HCT116 (cell line): Measurements from ENCODE around the gene PDCD5. TPM values are rescaled to one million over a fixed set of nuclear protein-coding genes. Genes with fewer than 3 reads are reported as not detected.
"Not testable (repeated sequence)": the region's sequence is repeated elsewhere in the genome, so short reads cannot be mapped to it uniquely, and the experiment has no call there.

Source experiments
- ATAC-seq: fragments of 200-7000 bp; cut with Tn5 transposase; 2 replicates; pipeline ENCODE4 v1.9.1; 2020; ENCODE audit warnings: mild to moderate bottlenecking, moderate library complexity
- BruUV-seq: library from RNA; stranded (reverse); fragments of 400-500 nt; replicated peaks from 2 replicates; lab custom pipeline; 2021; lab: Mats Ljungman, UMichigan
- CTCF ChIA-PET: fragments of 300-600 bp; sonication (Branson Sonifier 250); formaldehyde crosslinking; loops from one replicate; lab custom pipeline; 2021; ENCODE audit warnings: antibody characterized with exemption; lab: Charles Lee
- POLR2A ChIA-PET: fragments of 300-600, 350-600 bp; sonication (Branson Sonifier 250); formaldehyde crosslinking; loops from one replicate; lab custom pipeline; 2021; ENCODE audit warnings: antibody characterized with exemption; lab: Charles Lee
- RAD21 ChIA-PET, 2 experiments: fragments of 300-600 bp; sonication (Branson Sonifier 250); formaldehyde crosslinking; loops; one replicate each; lab custom pipeline; 2023; ENCODE audit warnings: low total read pairs in 2 of 2; ENCODE audit not compliant: uncharacterized antibody in 2 of 2, unreplicated experiment in 2 of 2, low non-redundant PET in 1 of 2; lab: Charles Lee
- DNase-seq: peaks from one replicate; pipeline ENCODE4 v3.0.0-alpha.2; 2010; ENCODE audit warnings: low read depth, low spot score
- H2AFZ ChIP-seq: fragments of 200-600 bp; shearing (Covaris generic), sonication (generic); 2 replicates; pipeline ENCODE4 v1.6.1; 2017; ENCODE audit warnings: low read depth, mixed run types, mixed read lengths, antibody characterized with exemption, low read length; ENCODE audit not compliant: poor library complexity, severe bottlenecking
- H3K27ac ChIP-seq: 2 replicates; pipeline ENCODE4 v1.5.1; 2012; ENCODE audit warnings: low read depth, low read length
- H3K27me3 ChIP-seq: fragments of 200-600 bp; sonication (generic); 2 replicates; pipeline ENCODE4 v1.6.1; 2016; ENCODE audit warnings: mixed run types, low read length, mixed read lengths; ENCODE audit not compliant: insufficient read depth
- H3K36me3 ChIP-seq, 2 experiments: fragments of 200-500 bp in 1 of 2; fragments of 200-600 bp in 1 of 2; sonication (Bioruptor generic) in 1 of 2; sonication (generic) in 1 of 2; 2 replicates each; pipeline versions ENCODE4 v1.5.1 to v1.6.1; 2014 to 2016; ENCODE audit warnings: low read length in 2 of 2, inconsistent platforms in 1 of 2, mixed read lengths in 1 of 2, mixed run types in 1 of 2; ENCODE audit not compliant: insufficient read depth in 2 of 2, control insufficient read depth in 1 of 2
- H3K4me1 ChIP-seq, 2 experiments: fragments of 200-600 bp in 1 of 2; sonication (generic) in 1 of 2; 2 replicates each; pipeline versions ENCODE4 v1.5.1 to v1.6.1; 2012 to 2017; ENCODE audit warnings: low read length in 2 of 2, inconsistent platforms in 1 of 2, mild to moderate bottlenecking in 1 of 2, mixed read lengths in 1 of 2, mixed run types in 1 of 2, moderate library complexity in 1 of 2; ENCODE audit not compliant: insufficient read depth in 2 of 2, control insufficient read depth in 1 of 2
- H3K4me2 ChIP-seq: fragments of 200-600 bp; sonication (generic); 2 replicates; pipeline ENCODE4 v1.6.1; 2017; ENCODE audit warnings: mixed run types, low read length, mixed read lengths
- H3K4me3 ChIP-seq, 2 experiments: fragments of 200-600 bp in 1 of 2; sonication (generic) in 1 of 2; replicated peaks in 1 of 2; 2 replicates each; pipeline ENCODE4 v1.5.1; 2011 to 2016; ENCODE audit warnings: low read length in 2 of 2, control low read depth in 1 of 2, low read depth in 1 of 2, mild to moderate bottlenecking in 1 of 2, mixed read lengths in 1 of 2, mixed run types in 1 of 2
- H3K79me2 ChIP-seq: fragments of 200-600 bp; sonication (generic); 2 replicates; pipeline ENCODE4 v1.6.1; 2017; ENCODE audit warnings: mild to moderate bottlenecking, mixed run types, low read length, moderate library complexity, mixed read lengths; ENCODE audit not compliant: insufficient read depth
- H3K9ac ChIP-seq: fragments of 200-600 bp; sonication (generic); 2 replicates; pipeline ENCODE4 v1.6.1; 2016; ENCODE audit warnings: low read length, mixed read lengths
- H3K9me2 ChIP-seq: fragments of 200-600 bp; sonication (generic), shearing (Covaris generic); 2 replicates; pipeline ENCODE4 v1.6.1; 2017; ENCODE audit warnings: mixed run types, mild to moderate bottlenecking, moderate library complexity; ENCODE audit not compliant: insufficient read depth
- H3K9me3 ChIP-seq, 2 experiments: fragments of 200-500 bp in 1 of 2; fragments of 200-600 bp in 1 of 2; sonication (Bioruptor generic) in 1 of 2; sonication (generic) in 1 of 2; 2 replicates each; pipeline ENCODE4 v1.6.1; 2014 to 2017; ENCODE audit warnings: low read length in 2 of 2, mixed read lengths in 2 of 2, inconsistent platforms in 1 of 2, low read depth in 1 of 2, mild to moderate bottlenecking in 1 of 2, mixed run types in 1 of 2, moderate library complexity in 1 of 2; ENCODE audit not compliant: control insufficient read depth in 1 of 2, insufficient read depth in 1 of 2
- H4K20me1 ChIP-seq: fragments of 200-600 bp; sonication (generic), shearing (Covaris generic); 2 replicates; pipeline ENCODE4 v1.6.1; 2017; ENCODE audit warnings: mixed run types, mild to moderate bottlenecking, moderate library complexity; ENCODE audit not compliant: insufficient read depth
- CBX3 ChIP-seq: IDR thresholded peaks from 2 replicates; pipeline ENCODE4 v1.6.1; 2012; ENCODE audit warnings: low read depth
- CEBPB ChIP-seq: IDR thresholded peaks from 2 replicates; pipeline ENCODE4 v1.6.1; 2012; ENCODE audit warnings: low read depth
- EZH2 ChIP-seq: fragments of 200-600 bp; sonication (generic); IDR thresholded peaks from 2 replicates; pipeline ENCODE4 v1.6.1; 2017; ENCODE audit warnings: antibody characterized with exemption, mixed run types
- FOSL1 ChIP-seq: IDR thresholded peaks from 2 replicates; pipeline ENCODE4 v1.6.1; 2012; ENCODE audit warnings: low read depth
- JUND ChIP-seq: IDR thresholded peaks from 2 replicates; pipeline ENCODE4 v1.6.1; 2012
- POLR2A ChIP-seq: IDR thresholded peaks from 2 replicates; pipeline ENCODE4 v1.7.0; 2011; ENCODE audit warnings: borderline replicate concordance; ENCODE audit not compliant: insufficient read depth, insufficient read length; ENCODE audit errors: extremely low read depth
- POLR2AphosphoS5 ChIP-seq: IDR thresholded peaks from 2 replicates; pipeline ENCODE4 v1.6.1; 2011; ENCODE audit warnings: mild to moderate bottlenecking, low read depth, low read length, moderate library complexity
- RAD21 ChIP-seq: IDR thresholded peaks from 2 replicates; pipeline ENCODE4 v1.6.1; 2012; ENCODE audit warnings: low read depth, mild to moderate bottlenecking
- SIN3A ChIP-seq: IDR thresholded peaks from 2 replicates; pipeline ENCODE4 v1.6.1; 2012; ENCODE audit warnings: low read depth
- SRF ChIP-seq: IDR thresholded peaks from 2 replicates; pipeline ENCODE4 v1.6.1; 2012; ENCODE audit warnings: low read depth
- TCF7L2 ChIP-seq: IDR thresholded peaks from 2 replicates; pipeline ENCODE4 v1.7.0; 2011; ENCODE audit warnings: borderline replicate concordance, inconsistent platforms; ENCODE audit not compliant: insufficient read depth, insufficient read length; ENCODE audit errors: extremely low read depth
- YY1 ChIP-seq: IDR thresholded peaks from 2 replicates; pipeline ENCODE4 v1.6.1; 2011; ENCODE audit warnings: low read length, low read depth, moderate library complexity, mild to moderate bottlenecking; ENCODE audit not compliant: insufficient replicate concordance; ENCODE audit errors: extremely low read depth
- ZFX ChIP-seq: fragments of 450-650 bp; IDR thresholded peaks from 2 replicates; pipeline ENCODE4 v1.6.1; 2017
- ZNF274 ChIP-seq: fragments of 200-500 bp; sonication (Bioruptor generic); IDR thresholded peaks from 2 replicates; pipeline ENCODE4 v1.6.1; 2014; ENCODE audit warnings: mild to moderate bottlenecking, low read depth, low read length, inconsistent platforms
- intact Hi-C: fragments of 100-400 bp; cut with micrococcal nuclease; formaldehyde crosslinking; loops from 2 replicates; pipeline ENCODE4 v1.10.0; 2022
- total RNA-seq: library from RNA; stranded (reverse); gene quantifications from one replicate; pipeline ENCODE4 v1.2.1, GENCODE V29; 2021; ENCODE audit not compliant: unreplicated experiment
- TF ChIP-seq, protein P1 (sequence below): IDR thresholded peaks from 2 replicates; pipeline ENCODE4 v1.6.1; 2012; ENCODE audit warnings: low read depth
- TF ChIP-seq, protein P2 (sequence below), 3 experiments: fragments of 200-600 bp in 1 of 3; sonication (generic) in 1 of 3; IDR thresholded peaks in 2 of 3; conservative IDR thresholded peaks in 1 of 3; 2 replicates each; pipeline ENCODE4 v1.5.1; 2012 to 2017; ENCODE audit warnings: low read depth in 2 of 3, low read length in 2 of 3, antibody characterized with exemption in 1 of 3, borderline replicate concordance in 1 of 3, control low read depth in 1 of 3, mild to moderate bottlenecking in 1 of 3, mixed read lengths in 1 of 3, mixed run types in 1 of 3, moderate library complexity in 1 of 3; ENCODE audit not compliant: insufficient read depth in 1 of 3

The PDCD5 gene
- total RNA-seq, 1 experiment from 2014 or later, result 143 TPM

GRCh38 chr19:32572700-32573491, 8.1 kb upstream of the PDCD5 start:
- H3K9me2 ChIP-seq, intact Hi-C loops, CTCF ChIA-PET, H3K4me3 ChIP-seq, DNase-seq, BruUV-seq, H3K36me3 ChIP-seq, H3K79me2 ChIP-seq, H3K4me2 ChIP-seq, H3K9ac ChIP-seq, H4K20me1 ChIP-seq, H3K27me3 ChIP-seq, H2AFZ ChIP-seq, RAD21 ChIA-PET, ATAC-seq, H3K4me1 ChIP-seq, H3K27ac ChIP-seq, H3K9me3 ChIP-seq: not testable (repeated sequence)
- POLR2A ChIA-PET, result interaction anchor here (0.7 kb wide), 1 partner anchor 92 kb away, joined by 3 read pairs; no protein-coding TSS in a partner anchor

DNA sequence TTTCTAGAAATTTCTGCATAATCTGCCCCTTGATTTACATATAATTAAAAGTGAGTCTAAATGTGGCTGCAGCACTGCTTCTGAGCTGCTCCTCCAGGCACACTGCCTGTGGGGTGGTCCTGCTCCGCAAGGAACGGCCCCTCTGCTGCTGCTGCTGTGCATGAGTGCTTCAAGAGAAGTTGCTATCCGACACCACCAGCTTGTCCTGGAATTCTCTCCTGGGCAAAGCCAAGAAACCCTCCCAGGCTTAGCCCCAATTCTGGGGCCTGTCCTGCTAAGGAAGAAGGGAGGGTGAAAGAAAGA, 7.5 kb upstream of the PDCD5 start:
- Histone ChIP-seq H2AFZ (no peak overlapping the region), H3K4me2 (no peak overlapping the region), H3K9ac (no peak overlapping the region), H3K36me3 (no peaks in the 10 kb centered on the region), H3K4me1 (no peaks in the 10 kb centered on the region), H3K27ac (no peak overlapping the region), H3K9me2 (no peaks in the 10 kb centered on the region), H4K20me1 (no peaks in the 10 kb centered on the region), H3K9me3 (no peaks in the 10 kb centered on the region), H3K4me3 (no peak overlapping the region), H3K27me3 (no peaks in the 10 kb centered on the region), H3K79me2 (no peaks in the 10 kb centered on the region)
- ChIA-PET RAD21 (no interaction called here), CTCF (no interaction called here), POLR2A (interaction anchor here (0.7 kb wide), 1 partner anchor 92 kb away, joined by 3 read pairs; no protein-coding TSS in a partner anchor)
- ATAC-seq (no peak), DNase-seq (no peak)
- intact Hi-C loops, result no loop called here
- BruUV-seq, result no TSS peak
- TF ChIP-seq JUND (no peak), POLR2A (no peak), ZNF274 (no peak), CBX3 (no peak), YY1 (no peak), RAD21 (no peak), POLR2AphosphoS5 (no peak), FOSL1 (no peak), SIN3A (no peak), CEBPB (no peak), ZFX (no peak), TCF7L2 (no peak), EZH2 (no peak), SRF (no peak)
- TF ChIP-seq, protein P1, sequence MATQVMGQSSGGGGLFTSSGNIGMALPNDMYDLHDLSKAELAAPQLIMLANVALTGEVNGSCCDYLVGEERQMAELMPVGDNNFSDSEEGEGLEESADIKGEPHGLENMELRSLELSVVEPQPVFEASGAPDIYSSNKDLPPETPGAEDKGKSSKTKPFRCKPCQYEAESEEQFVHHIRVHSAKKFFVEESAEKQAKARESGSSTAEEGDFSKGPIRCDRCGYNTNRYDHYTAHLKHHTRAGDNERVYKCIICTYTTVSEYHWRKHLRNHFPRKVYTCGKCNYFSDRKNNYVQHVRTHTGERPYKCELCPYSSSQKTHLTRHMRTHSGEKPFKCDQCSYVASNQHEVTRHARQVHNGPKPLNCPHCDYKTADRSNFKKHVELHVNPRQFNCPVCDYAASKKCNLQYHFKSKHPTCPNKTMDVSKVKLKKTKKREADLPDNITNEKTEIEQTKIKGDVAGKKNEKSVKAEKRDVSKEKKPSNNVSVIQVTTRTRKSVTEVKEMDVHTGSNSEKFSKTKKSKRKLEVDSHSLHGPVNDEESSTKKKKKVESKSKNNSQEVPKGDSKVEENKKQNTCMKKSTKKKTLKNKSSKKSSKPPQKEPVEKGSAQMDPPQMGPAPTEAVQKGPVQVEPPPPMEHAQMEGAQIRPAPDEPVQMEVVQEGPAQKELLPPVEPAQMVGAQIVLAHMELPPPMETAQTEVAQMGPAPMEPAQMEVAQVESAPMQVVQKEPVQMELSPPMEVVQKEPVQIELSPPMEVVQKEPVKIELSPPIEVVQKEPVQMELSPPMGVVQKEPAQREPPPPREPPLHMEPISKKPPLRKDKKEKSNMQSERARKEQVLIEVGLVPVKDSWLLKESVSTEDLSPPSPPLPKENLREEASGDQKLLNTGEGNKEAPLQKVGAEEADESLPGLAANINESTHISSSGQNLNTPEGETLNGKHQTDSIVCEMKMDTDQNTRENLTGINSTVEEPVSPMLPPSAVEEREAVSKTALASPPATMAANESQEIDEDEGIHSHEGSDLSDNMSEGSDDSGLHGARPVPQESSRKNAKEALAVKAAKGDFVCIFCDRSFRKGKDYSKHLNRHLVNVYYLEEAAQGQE, result no peak
- TF ChIP-seq, protein P2, sequence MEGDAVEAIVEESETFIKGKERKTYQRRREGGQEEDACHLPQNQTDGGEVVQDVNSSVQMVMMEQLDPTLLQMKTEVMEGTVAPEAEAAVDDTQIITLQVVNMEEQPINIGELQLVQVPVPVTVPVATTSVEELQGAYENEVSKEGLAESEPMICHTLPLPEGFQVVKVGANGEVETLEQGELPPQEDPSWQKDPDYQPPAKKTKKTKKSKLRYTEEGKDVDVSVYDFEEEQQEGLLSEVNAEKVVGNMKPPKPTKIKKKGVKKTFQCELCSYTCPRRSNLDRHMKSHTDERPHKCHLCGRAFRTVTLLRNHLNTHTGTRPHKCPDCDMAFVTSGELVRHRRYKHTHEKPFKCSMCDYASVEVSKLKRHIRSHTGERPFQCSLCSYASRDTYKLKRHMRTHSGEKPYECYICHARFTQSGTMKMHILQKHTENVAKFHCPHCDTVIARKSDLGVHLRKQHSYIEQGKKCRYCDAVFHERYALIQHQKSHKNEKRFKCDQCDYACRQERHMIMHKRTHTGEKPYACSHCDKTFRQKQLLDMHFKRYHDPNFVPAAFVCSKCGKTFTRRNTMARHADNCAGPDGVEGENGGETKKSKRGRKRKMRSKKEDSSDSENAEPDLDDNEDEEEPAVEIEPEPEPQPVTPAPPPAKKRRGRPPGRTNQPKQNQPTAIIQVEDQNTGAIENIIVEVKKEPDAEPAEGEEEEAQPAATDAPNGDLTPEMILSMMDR (IDR thresholded peaks at IDR 0.05 in 2 of 3, conservative IDR thresholded peaks at IDR 0.05 in 1 of 3; ENCODE audit: borderline replicate concordance in 1 of 3, insufficient read depth in 1 of 3, low read depth in 2 of 3, low read length in 2 of 3), result no peak
